GM23338 (cell line): ENCODE data around the gene IL1RL1. TPM values are rescaled to one million over a fixed set of nuclear protein-coding genes. Genes with fewer than 3 reads are reported as not detected.

Source experiments
- CREB1 ChIP-seq: fragments of 250-450 bp; sonication (Bioruptor Pico); IDR thresholded peaks from 2 replicates; pipeline ENCODE4 v1.5.0; 2020; ENCODE audit warnings: low read depth, mild to moderate bottlenecking, moderate library complexity
- NANOG ChIP-seq: IDR thresholded peaks from 2 replicates; pipeline ENCODE4 v1.6.1; 2016; ENCODE audit warnings: antibody characterized with exemption, borderline replicate concordance
- REST ChIP-seq: IDR thresholded peaks from one replicate; pipeline ENCODE4 v1.6.1; 2018; ENCODE audit warnings: antibody characterized with exemption; ENCODE audit not compliant: unreplicated experiment
- ZNF462 ChIP-seq: fragments of 250-450 bp; sonication (Bioruptor Pico); IDR thresholded peaks from 2 replicates; pipeline ENCODE4 v1.5.0; 2020; ENCODE audit warnings: mild to moderate bottlenecking, moderate library complexity
- polyA plus RNA-seq: library from polyadenylated mRNA; unstranded; fragments of >200 nt; fragmentation: Nextera tagmentation; extraction: Ambion mirVana; gene quantifications from 2 replicates; pipeline ENCODE4 v1.2.1, GENCODE V29; 2016
- total RNA-seq: library from RNA; depleted of rRNA; stranded (reverse); fragments of >200 nt; shearing (Covaris generic); gene quantifications from 2 replicates; pipeline ENCODE4 v1.2.3, GENCODE V29; 2014

IL1RL1 gene
- total and polyA plus RNA-seq, 2 experiments from 2014 or later = not detected

- TF ChIP-seq ZNF462 = no peak
- no peak for TF ChIP-seq CREB1 (CRISPR knock-in tag)
- no peak for TF ChIP-seq REST
- no peak for TF ChIP-seq NANOG
These were observed 34.1 kb downstream of the IL1RL1 start (continued) for GRCh38 chr2:102345329-102345920.
